ENCODE measurements around the gene CHRM1.
"Not testable (repeated sequence)": the region's sequence is repeated elsewhere in the genome, so short reads cannot be mapped to it uniquely, and the experiment has no call there.

CHRM1 gene

GRCh38 chr11:62958547-62959421, 37.6 kb upstream of the CHRM1 start:
- ChIA-PET POLR2A (no interaction called here), CTCF (no interaction called here)
- DNase-seq (ENCODE audit: low read depth, low spot score) = no peak
- H3K4me3 ChIP-seq (ENCODE audit: low read depth, low read length) = no peak overlapping the region
- TF ChIP-seq CTCF (IDR thresholded peaks at IDR 0.05; ENCODE audit: insufficient read depth, low read length, missing control alignments) = no peak

- no peak for TF ChIP-seq CTCF (IDR thresholded peaks at IDR 0.05; ENCODE audit: insufficient read depth, low read length, missing control alignments)
- ChIA-PET POLR2A (no interaction called here), CTCF (no interaction called here)
- no peak overlapping the region for H3K4me3 ChIP-seq (ENCODE audit: low read depth, low read length)
- no peak for DNase-seq (ENCODE audit: low read depth, low spot score)
These were observed 36.0 kb upstream of the CHRM1 start for GRCh38 chr11:62957147-62957546.

- no peak for TF ChIP-seq CTCF (IDR thresholded peaks at IDR 0.05; ENCODE audit: insufficient read depth, low read length, missing control alignments)
- ChIA-PET CTCF (no interaction called here), POLR2A (no interaction called here)
- DNase-seq (ENCODE audit: low read depth, low spot score) = no peak
- H3K4me3 ChIP-seq (ENCODE audit: low read depth, low read length) = no peak overlapping the region
These were observed 33.3 kb upstream of the CHRM1 start for GRCh38 chr11:62954478-62954877.

- DNase-seq (ENCODE audit: low read depth, low spot score) = no peak
These were observed 32.6 kb upstream of the CHRM1 start for GRCh38 chr11:62953811-62954210.

GRCh38 chr11:62948765-62949320, 27.7 kb upstream of the CHRM1 start:
- no peak overlapping the region for H3K4me3 ChIP-seq (ENCODE audit: low read depth, low read length)
- TF ChIP-seq CTCF (IDR thresholded peaks at IDR 0.05; ENCODE audit: insufficient read depth, low read length, missing control alignments) = no peak
- ChIA-PET POLR2A (no interaction called here), CTCF (no interaction called here)
- no peak for DNase-seq (ENCODE audit: low read depth, low spot score)

More at GRCh38 chr11:62953811-62954210, 32.6 kb upstream of the CHRM1 start:
- CTCF ChIA-PET = no interaction called here
- TF ChIP-seq CTCF (IDR thresholded peaks at IDR 0.05; ENCODE audit: insufficient read depth, low read length, missing control alignments) = no peak
- POLR2A ChIA-PET = no interaction called here
- no peak overlapping the region for H3K4me3 ChIP-seq (ENCODE audit: low read depth, low read length)

- POLR2A ChIA-PET; CTCF ChIA-PET; DNase-seq (ENCODE audit: low read depth, low spot score); H3K4me3 ChIP-seq (ENCODE audit: low read depth, low read length): not testable (repeated sequence)
These were observed 24.4 kb upstream of the CHRM1 start for GRCh38 chr11:62945538-62945937.

GRCh38 chr11:62937528-62937927, 16.4 kb upstream of the CHRM1 start:
- DNase-seq (ENCODE audit: low read depth, low spot score); H3K4me3 ChIP-seq (ENCODE audit: low read depth, low read length); POLR2A ChIA-PET: not testable (repeated sequence)
- CTCF ChIA-PET = interaction anchor here (2.1 kb wide), 1 partner anchor 31 kb away, joined by 8 read pairs; no protein-coding TSS in a partner anchor
